PC-3 (cell line): Measurements from ENCODE around the gene PGBD5.

Experiments
- CTCF ChIP-seq: fragments of 300-600 bp; sonication (generic); conservative IDR thresholded peaks from 2 replicates; pipeline ENCODE4 v1.5.1; 2017; ENCODE audit warnings: antibody characterized with exemption, low read depth, mild to moderate bottlenecking, low read length
- EZH2phosphoT487 ChIP-seq: fragments of 300-600 bp; sonication (generic); IDR thresholded peaks from 2 replicates; pipeline ENCODE4 v1.6.1; 2018; ENCODE audit warnings: mild to moderate bottlenecking, antibody characterized with exemption, low read length, borderline replicate concordance

GRCh38 chr1:230322967-230323547 is 103.1 kb downstream of the PGBD5 start:
- no peak for TF ChIP-seq CTCF
- no peak for TF ChIP-seq EZH2phosphoT487
